NCI-H226 (cell line): ENCODE measurements around the gene UBTD2.
"Not testable (repeated sequence)": the region's sequence is repeated elsewhere in the genome, so short reads cannot be mapped to it uniquely, and the experiment has no call there.

Experiments
- DNase-seq: peaks from one replicate; pipeline ENCODE4 v3.0.0-alpha.2; 2015

The UBTD2 gene

GRCh38 chr5:172245046-172245445, 38.5 kb downstream of the UBTD2 start:
- no peak for DNase-seq

- no peak for DNase-seq
These were observed 40.3 kb downstream of the UBTD2 start for GRCh38 chr5:172243302-172243701.

GRCh38 chr5:172238334-172238733, 45.2 kb downstream of the UBTD2 start:
- DNase-seq, result no peak

DNA sequence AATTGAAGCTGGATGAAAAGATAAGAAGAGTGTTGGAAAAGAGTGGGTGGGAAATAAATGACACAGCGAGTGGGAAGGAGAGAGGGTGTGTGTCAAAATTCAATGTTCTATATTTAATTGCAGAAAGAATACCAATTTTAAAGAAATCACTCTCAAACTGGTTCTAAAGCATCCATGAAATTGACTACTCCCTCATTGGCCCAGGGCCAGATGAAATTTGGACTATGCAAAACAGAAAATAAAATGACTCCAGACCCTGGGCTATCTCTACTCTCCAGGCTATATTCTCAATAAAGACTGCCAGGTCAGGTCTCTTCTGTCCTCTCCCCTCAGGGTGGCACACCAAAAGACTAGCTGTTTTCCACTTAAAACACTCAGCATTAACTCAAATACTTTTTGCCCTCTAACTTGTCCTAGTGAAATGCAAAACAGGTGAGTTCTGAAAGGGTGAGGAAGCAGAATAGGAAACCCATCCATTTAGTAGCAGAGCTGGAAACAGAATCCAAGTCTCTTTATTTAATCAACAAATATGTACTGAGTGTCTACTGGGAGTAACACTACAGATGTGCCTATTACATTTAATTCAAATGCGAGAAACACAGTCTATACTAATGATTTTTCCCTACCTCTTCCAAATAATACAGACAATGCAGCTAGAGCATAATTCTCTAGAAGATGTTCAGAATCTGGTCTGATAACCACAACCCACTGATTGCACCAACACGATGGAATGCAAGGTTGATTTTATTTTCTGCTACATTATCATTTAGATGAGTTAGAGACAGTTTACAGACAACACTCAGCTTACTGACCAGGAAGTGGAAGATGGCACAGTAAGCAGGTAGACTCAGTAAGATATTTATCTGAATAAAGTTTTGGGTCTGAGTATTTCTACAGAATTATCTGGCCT, 47.5 kb downstream of the UBTD2 start:
- DNase-seq, result peak; percentile 16

- DNase-seq, result no peak
These were observed 48.3 kb downstream of the UBTD2 start for GRCh38 chr5:172235132-172235780.

GRCh38 chr5:172234031-172234430, 49.5 kb downstream of the UBTD2 start:
- no peak for DNase-seq

- DNase-seq, result no peak
These were observed 53.7 kb downstream of the UBTD2 start for GRCh38 chr5:172229904-172230303.

DNA sequence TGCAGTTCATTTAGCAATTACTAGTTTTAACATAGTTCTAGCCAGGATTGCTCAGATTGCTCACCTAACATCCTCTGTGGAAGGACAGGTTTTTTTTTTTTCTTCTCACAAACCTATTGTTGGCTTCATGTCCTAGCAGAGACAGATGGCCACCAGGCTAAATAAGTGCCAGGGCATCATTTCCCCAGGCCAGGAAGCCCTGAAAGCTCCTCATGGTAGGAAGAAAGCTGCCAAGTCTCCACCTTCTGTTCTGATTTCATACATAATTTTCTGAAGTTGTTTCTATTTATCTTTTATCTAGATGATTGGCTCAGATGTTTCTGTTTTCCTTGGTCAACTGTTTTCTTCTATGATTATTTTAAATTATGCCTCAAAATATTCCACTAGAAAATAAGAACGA, 58.6 kb downstream of the UBTD2 start:
- DNase-seq, result no peak

- DNase-seq, result no peak
These were observed 59.4 kb downstream of the UBTD2 start for GRCh38 chr5:172223901-172224873.

DNA sequence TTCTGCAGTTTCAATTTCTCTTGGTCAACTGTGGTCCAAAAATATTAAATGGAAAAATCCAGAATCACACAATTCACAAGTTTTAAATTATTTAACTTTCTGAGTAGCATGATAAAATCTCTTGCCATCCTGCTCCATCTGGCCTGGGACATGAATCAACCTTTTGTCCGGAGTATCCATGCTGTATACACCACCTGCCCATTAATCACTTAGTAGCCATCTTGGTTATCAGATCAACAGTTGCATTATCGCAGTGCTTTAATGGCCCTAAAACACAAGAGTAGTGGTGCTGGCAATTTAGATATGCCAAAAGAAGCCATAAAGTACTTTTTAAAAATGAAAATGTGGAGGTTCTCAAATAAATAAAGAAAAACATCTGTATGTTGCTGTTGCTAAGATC, 64.3 kb downstream of the UBTD2 start:
- no peak for DNase-seq

GRCh38 chr5:172216345-172216744, 67.2 kb downstream of the UBTD2 start:
- DNase-seq, result no peak

GRCh38 chr5:172213126-172213525, 70.4 kb downstream of the UBTD2 start:
- no peak for DNase-seq

DNA sequence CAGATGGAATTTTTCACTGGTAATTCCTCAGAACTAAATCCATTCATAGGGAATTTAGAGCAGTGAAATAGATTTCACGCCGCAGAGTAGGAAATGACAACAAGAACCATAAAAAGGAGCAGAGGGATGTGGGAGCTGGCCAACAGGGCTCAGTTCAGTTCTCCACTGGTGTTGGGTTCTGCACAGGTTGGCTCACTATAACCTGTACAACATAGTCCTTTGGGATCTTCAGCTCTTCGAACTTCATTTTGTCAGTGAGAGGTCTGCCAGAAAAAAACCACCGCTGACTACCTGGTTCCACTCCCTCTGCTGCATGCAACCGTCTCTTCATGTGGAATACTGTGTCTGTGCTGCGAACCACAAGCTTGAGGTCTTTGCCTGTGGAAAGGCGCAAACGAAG, 71.9 kb downstream of the UBTD2 start:
- no peak for DNase-seq

GRCh38 chr5:172209714-172210113, 73.8 kb downstream of the UBTD2 start:
- no peak for DNase-seq

DNA sequence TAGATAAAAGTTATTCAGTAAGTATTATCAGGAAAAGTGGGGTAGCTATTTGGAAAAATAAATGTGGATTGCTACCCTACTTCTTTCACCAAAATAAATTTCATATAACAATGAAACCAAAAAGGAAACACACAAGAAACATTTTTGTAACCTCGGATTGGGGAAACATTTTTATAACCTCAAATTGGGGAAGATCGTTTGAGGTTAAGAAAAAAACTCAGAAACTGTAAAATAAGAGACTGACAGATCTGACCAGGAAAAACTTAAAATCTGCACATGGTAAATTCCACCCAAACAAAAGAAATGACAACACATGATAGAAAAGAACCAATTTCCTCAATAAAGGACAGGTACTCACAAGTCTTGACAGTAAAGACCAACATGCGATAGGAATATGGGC, 76.1 kb downstream of the UBTD2 start:
- no peak for DNase-seq

- DNase-seq, result not testable (repeated sequence)
These were observed 77.6 kb downstream of the UBTD2 start for GRCh38 chr5:172205984-172206383.

DNA sequence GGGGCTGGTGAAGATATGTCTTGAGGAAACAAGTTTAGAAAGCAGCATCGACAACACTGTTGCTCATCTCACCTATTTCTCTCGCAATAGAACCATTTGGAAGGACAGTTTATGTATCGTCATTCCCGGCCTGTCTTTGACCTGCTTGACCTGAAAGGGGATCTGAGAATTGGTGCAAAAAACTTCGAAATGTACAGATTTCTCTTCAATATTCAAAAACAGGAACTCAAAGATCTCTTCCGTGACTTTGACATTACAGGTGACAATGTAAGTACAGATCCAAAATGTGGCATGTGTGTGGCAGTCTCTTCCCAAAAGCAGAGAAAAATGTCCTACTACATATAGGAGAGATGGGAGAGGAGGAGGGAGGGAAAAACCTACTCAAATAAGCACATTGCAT, 83.1 kb downstream of the UBTD2 start:
- no peak for DNase-seq

DNA sequence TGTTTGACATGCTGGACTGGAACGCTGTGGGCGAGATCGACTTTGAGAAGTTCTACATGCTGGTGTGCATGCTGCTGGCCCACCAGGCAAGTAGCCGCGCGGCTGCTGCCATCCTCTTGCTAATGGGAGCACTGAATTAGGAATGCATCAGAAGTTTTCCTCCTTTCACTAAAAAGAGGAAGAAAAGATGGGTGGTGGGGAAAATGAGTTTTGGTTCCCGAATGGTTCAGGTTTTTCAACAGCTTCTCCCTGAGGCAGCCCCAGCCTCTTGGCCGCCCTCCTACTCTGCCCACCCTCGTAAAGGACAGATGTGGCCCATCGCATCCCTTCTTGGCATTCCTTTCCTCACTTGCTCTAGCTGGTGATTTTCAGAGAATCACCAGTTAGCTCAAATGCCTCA, 84.1 kb downstream of the UBTD2 start:
- DNase-seq, result no peak

GRCh38 chr5:172197775-172198174, 85.8 kb downstream of the UBTD2 start:
- DNase-seq, result not testable (repeated sequence)

- DNase-seq, result no peak
These were observed 88.4 kb downstream of the UBTD2 start for GRCh38 chr5:172194985-172195774.

- no peak for DNase-seq
These were observed 89.7 kb downstream of the UBTD2 start, which contains the start of gene EFCAB9 for GRCh38 chr5:172193872-172194271. Gene EFCAB9 (plus strand): TSS chr5:172194172. CDS start chr5:172194173, 1 bp downstream.

DNA sequence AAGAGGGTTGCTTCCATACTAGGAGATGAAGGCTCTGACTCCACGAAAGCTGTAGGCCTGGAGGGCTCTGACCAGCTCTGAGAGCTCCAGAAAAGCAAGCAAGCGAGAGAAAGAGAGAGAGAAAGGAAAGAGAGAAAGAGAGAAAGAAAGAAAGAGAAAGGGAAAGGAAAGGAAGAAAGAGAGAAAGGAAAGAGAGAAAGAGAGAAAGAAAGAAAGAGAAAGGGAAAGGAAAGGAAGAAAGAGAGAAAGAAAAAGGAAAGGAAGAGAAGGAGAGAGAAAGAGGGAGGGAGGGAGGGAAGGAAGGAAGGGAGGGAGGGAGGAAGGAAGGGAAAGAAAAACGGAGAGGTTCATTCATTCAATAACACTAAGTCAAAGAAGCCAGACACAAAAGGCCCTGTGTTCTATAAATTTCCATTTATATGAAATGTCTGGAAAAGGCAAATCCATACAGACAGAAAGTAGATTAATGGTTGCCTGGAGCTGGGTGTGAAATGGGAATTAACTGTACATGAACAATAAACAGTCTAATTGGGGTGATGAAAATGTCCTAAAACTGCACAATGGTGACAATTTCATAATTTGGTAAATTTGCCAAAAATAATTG, 93.8 kb downstream of the UBTD2 start:
- no peak for DNase-seq
